Right lobe of liver (tissue), 6 donors: Measurements from ENCODE around the gene PLEKHG4B. TPM values are rescaled to one million over a fixed set of nuclear protein-coding genes. Genes with fewer than 3 reads are reported as not detected.
A peak's percentile ranks its signal among the peaks of the same experiment; 100 is the strongest.

Experiments
- ATAC-seq, 4 donors: fragments of 200-7000 bp; cut with Tn5 transposase; one replicate each; pipeline ENCODE4 v1.9.1; 2020; ENCODE audit warnings: mild to moderate bottlenecking in 4 of 4, moderate library complexity in 4 of 4
- DNase-seq, 3 donors: peaks; one replicate each; pipeline ENCODE4 v3.0.0-alpha.2; 2020
- H3K27ac ChIP-seq, 3 donors: fragments of 200-600 bp; one replicate each; pipeline ENCODE4 v1.8.0; 2022
- H3K27me3 ChIP-seq, 2 donors: fragments of 200-600 bp; one replicate each; pipeline ENCODE4 v1.8.0; 2022
- H3K36me3 ChIP-seq, 4 donors: fragments of 200-600 bp; sonication (generic) in 1 of 4; one replicate each; pipeline versions ENCODE4 v1.5.1 to v1.8.0; 2017 to 2022; ENCODE audit warnings: control low read depth in 1 of 4
- H3K4me1 ChIP-seq, 4 donors: fragments of 200-600 bp; sonication (generic) in 1 of 4; one replicate each; pipeline versions ENCODE4 v1.5.1 to v1.8.0; 2017 to 2022; ENCODE audit warnings: control low read depth in 1 of 4
- H3K4me3 ChIP-seq, 3 donors: fragments of 200-600 bp; one replicate each; pipeline ENCODE4 v1.8.0; 2022
- H3K9me3 ChIP-seq, 4 donors: fragments of 200-600 bp; sonication (generic) in 1 of 4; one replicate each; pipeline versions ENCODE4 v1.5.1 to v1.8.0; 2017 to 2022; ENCODE audit warnings: control low read depth in 1 of 4
- POLR2A ChIP-seq: fragments of 450-650 bp; IDR thresholded peaks from one replicate; pipeline ENCODE4 v1.6.1; 2017; ENCODE audit warnings: antibody characterized with exemption, mild to moderate bottlenecking
- WGBS: methylation state at CpG from one replicate; pipeline ENCODE4 v1.1.6; 2018; ENCODE audit warnings: low coverage, low lambda C conversion rate; ENCODE audit not compliant: insufficient coverage; ENCODE audit errors: missing lambda C conversion rate; 5-methylcytosine and 5-hydroxymethylcytosine counted together
- intact Hi-C, 2 donors: fragments of 100-400 bp; cut with DNase I; formaldehyde crosslinking; loops; one replicate each; pipeline versions ENCODE4 v1.11.2 to v1.14.1; 2022
- total RNA-seq, 6 experiments: library from RNA; depleted of rRNA in 2 of 6; stranded (reverse); fragments of >200 nt in 2 of 6; fragmentation: NEBNext Ultra II Directional in 3 of 6; extraction: Animal tissue kit (Norgen Biotek cat#: 25700) in 3 of 6; gene quantifications; one replicate each; pipeline versions ENCODE4 v1.1.0 to v1.2.4, GENCODE V29; 2016 to 2023
- TF ChIP-seq, protein P1 (sequence below), 4 donors: fragments of 200-600 bp in 3 of 4; fragments of 450-650 bp in 1 of 4; IDR thresholded peaks; one replicate each; pipeline versions ENCODE4 v1.5.1 to v1.8.0; 2016 to 2022; ENCODE audit warnings: antibody characterized with exemption in 4 of 4, mild to moderate bottlenecking in 2 of 4
- donor health status: DM: no; HTN: yes; CAD: no.
- donor health status: DM: no; HTN: no; CAD: no.
- donor health status: DM: no; HTN: no; CAD: no.
- donor health status: DM: no; HTN: yes; CAD: no.
- donor health status: DM: no; HTN: yes; CAD: no.

PLEKHG4B gene
- total RNA-seq, 6 experiments from 2014 or later: 0.13 to 0.18 TPM; not detected in 4

DNA sequence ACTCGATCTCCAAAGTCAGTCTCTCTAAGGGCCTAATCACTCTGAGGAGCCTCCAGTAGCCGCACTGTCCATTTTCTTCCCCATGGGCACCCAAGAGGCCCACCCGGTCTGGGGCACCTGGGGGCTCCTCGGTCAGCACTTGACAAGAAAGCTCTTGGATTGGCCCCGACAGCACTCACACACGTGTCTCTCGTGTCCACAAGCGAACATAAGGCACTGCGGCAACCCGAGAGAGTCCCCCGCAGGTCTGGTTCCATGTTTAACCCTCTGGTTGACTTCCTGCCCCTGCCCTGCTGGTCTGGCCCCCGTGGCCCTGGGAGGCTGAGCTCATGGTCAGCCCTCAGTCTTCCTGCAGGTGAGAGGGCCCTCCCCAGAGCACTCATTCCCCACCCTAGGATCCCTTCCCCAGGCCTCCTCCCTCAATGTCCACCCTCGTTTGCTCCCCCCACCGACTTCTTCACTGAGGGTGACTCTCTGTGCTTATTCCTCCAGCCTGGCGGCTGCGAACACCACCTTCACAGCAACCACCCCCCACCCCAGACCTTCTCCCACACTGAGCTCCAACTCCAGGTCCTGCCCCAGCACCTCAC is 83.0 kb downstream of the PLEKHG4B start:
- H3K36me3 ChIP-seq: no peaks in the 10 kb centered on the region
- ATAC-seq (no peak), DNase-seq (peak in 2 of 3 donors; percentile 35 to 36)
- intact Hi-C loops: no loop called here
- H3K4me3 ChIP-seq: no peak overlapping the region
- TF ChIP-seq, protein P1, sequence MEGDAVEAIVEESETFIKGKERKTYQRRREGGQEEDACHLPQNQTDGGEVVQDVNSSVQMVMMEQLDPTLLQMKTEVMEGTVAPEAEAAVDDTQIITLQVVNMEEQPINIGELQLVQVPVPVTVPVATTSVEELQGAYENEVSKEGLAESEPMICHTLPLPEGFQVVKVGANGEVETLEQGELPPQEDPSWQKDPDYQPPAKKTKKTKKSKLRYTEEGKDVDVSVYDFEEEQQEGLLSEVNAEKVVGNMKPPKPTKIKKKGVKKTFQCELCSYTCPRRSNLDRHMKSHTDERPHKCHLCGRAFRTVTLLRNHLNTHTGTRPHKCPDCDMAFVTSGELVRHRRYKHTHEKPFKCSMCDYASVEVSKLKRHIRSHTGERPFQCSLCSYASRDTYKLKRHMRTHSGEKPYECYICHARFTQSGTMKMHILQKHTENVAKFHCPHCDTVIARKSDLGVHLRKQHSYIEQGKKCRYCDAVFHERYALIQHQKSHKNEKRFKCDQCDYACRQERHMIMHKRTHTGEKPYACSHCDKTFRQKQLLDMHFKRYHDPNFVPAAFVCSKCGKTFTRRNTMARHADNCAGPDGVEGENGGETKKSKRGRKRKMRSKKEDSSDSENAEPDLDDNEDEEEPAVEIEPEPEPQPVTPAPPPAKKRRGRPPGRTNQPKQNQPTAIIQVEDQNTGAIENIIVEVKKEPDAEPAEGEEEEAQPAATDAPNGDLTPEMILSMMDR (IDR thresholded peaks at IDR 0.05): no peak
- no peak for TF ChIP-seq POLR2A
- no peaks in the 10 kb centered on the region for H3K4me1 ChIP-seq
- H3K27ac ChIP-seq: no peak overlapping the region
- H3K27me3 ChIP-seq: no peaks in the 10 kb centered on the region
- 92% methylated on average over 10 of the region's 16 CpGs for WGBS
- H3K9me3 ChIP-seq: no peaks in the 10 kb centered on the region

- DNase-seq (no peak), ATAC-seq (no peak)
- no peaks in the 10 kb centered on the region for H3K9me3 ChIP-seq
- 59% methylated on average over 5 of the region's 11 CpGs for WGBS
- H3K4me3 ChIP-seq: no peak overlapping the region
- H3K27ac ChIP-seq: no peak overlapping the region
- no peaks in the 10 kb centered on the region for H3K36me3 ChIP-seq
- H3K4me1 ChIP-seq: no peaks in the 10 kb centered on the region
- intact Hi-C loops: no loop called here
- TF ChIP-seq POLR2A: no peak
- TF ChIP-seq, protein P1 (IDR thresholded peaks at IDR 0.05): no peak
- H3K27me3 ChIP-seq: no peaks in the 10 kb centered on the region
Measured at GRCh38 chr5:176296-176823, 84.4 kb downstream of the PLEKHG4B start.

GRCh38 chr5:178110-178509 is 86.1 kb downstream of the PLEKHG4B start:
- H3K4me1 ChIP-seq: no peaks in the 10 kb centered on the region
- no peaks in the 10 kb centered on the region for H3K9me3 ChIP-seq
- TF ChIP-seq POLR2A: no peak
- TF ChIP-seq, protein P1 (IDR thresholded peaks at IDR 0.05): no peak
- H3K4me3 ChIP-seq: no peak overlapping the region
- ATAC-seq (no peak), DNase-seq (no peak)
- no peaks in the 10 kb centered on the region for H3K36me3 ChIP-seq
- WGBS: 67% methylated on average over 5 of the region's 5 CpGs
- intact Hi-C loops: no loop called here
- no peaks in the 10 kb centered on the region for H3K27me3 ChIP-seq
- no peak overlapping the region for H3K27ac ChIP-seq

DNA sequence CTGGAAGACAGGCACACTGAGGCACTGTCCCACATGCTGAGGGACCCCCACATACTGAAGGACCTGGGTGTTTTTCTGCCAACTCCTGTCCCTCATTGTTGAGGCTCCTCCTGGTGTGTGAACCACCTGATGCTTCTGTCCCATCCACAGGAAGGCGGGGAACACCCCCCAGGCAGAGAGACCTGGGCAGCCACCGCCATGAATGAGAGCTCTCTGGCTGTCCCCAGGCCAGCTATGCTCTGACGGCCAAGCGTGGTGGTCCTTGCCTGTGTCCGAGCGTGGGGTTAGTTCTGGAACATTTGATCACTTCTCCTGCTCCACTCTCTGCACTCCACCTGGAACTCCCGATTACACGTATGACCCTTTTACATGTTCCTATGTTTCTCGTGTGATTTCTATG is 87.4 kb downstream of the PLEKHG4B start:
- H3K9me3 ChIP-seq: no peaks in the 10 kb centered on the region
- TF ChIP-seq, protein P1 (IDR thresholded peaks at IDR 0.05): no peak
- no peak for TF ChIP-seq POLR2A
- H3K27ac ChIP-seq: no peak overlapping the region
- ATAC-seq (no peak), DNase-seq (no peak)
- H3K36me3 ChIP-seq: no peaks in the 10 kb centered on the region
- no peak overlapping the region for H3K4me3 ChIP-seq
- H3K27me3 ChIP-seq: no peaks in the 10 kb centered on the region
- WGBS: 75% methylated on average over 5 of the region's 9 CpGs
- intact Hi-C loops: no loop called here
- H3K4me1 ChIP-seq: no peaks in the 10 kb centered on the region
